Testis (tissue), 2 donors: ENCODE measurements around the gene SPATS2L.

ENCODE experiments used
- POLR2A ChIP-seq: fragments of 450-650 bp; IDR thresholded peaks from one replicate; pipeline ENCODE4 v1.6.1; 2017; ENCODE audit warnings: antibody characterized with exemption, mild to moderate bottlenecking, moderate library complexity
- TF ChIP-seq, protein P1 (sequence below), 3 experiments: fragments of 450-650 bp in 2 of 3; fragments of 200-600 bp in 1 of 3; sonication (generic) in 1 of 3; IDR thresholded peaks; one replicate each; pipeline ENCODE4 v1.5.1; 2016 to 2019; ENCODE audit warnings: antibody characterized with exemption in 3 of 3, mild to moderate bottlenecking in 2 of 3, moderate library complexity in 1 of 3

DNA sequence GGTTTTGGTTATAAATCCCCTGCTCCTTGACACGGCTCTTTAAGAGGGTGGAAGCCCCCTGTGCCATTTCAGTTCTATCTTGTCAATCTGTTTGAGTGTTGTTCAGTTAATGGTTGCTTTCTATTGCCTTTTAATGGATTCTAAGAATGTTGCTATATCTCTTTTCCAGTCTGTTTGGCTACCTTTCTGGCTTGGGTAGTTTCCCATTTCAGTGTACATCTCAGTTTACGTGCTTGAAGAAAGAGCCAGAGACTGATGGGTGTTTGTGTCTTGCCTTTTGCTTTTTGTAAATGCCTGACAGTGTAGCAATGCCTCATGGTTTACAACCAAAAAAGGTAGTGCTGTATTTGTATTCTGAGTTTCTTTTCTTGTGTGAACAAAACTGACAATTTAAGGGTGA is 45.3 kb downstream of the SPATS2L start:
- TF ChIP-seq, protein P1, sequence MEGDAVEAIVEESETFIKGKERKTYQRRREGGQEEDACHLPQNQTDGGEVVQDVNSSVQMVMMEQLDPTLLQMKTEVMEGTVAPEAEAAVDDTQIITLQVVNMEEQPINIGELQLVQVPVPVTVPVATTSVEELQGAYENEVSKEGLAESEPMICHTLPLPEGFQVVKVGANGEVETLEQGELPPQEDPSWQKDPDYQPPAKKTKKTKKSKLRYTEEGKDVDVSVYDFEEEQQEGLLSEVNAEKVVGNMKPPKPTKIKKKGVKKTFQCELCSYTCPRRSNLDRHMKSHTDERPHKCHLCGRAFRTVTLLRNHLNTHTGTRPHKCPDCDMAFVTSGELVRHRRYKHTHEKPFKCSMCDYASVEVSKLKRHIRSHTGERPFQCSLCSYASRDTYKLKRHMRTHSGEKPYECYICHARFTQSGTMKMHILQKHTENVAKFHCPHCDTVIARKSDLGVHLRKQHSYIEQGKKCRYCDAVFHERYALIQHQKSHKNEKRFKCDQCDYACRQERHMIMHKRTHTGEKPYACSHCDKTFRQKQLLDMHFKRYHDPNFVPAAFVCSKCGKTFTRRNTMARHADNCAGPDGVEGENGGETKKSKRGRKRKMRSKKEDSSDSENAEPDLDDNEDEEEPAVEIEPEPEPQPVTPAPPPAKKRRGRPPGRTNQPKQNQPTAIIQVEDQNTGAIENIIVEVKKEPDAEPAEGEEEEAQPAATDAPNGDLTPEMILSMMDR (IDR thresholded peaks at IDR 0.05) = no peak
- no peak for TF ChIP-seq POLR2A
